Memory B cell (primary cell): Measurements from ENCODE around the gene CMTM2.

ENCODE experiments used
- ATAC-seq: fragments of 150-1000 bp; cut with Tn5 transposase; 2 replicates; pipeline ENCODE4 v1.10.0; 2021; ENCODE audit warnings: low read depth, mild to moderate bottlenecking, moderate library complexity
- DNase-seq, 2 donors: peaks; one replicate each; pipeline ENCODE4 v3.0.0; 2022; ENCODE audit warnings: low spot score in 2 of 2
- H3K27ac Mint-ChIP-seq: one replicate; pipeline ENCODE4 v1.8.0; 2022; ENCODE audit warnings: mild to moderate bottlenecking, moderate library complexity, mixed read lengths
- H3K27me3 Mint-ChIP-seq: one replicate; pipeline ENCODE4 v1.8.0; 2022; ENCODE audit warnings: mixed read lengths
- H3K36me3 Mint-ChIP-seq: one replicate; pipeline ENCODE4 v1.8.0; 2022; ENCODE audit warnings: mild to moderate bottlenecking, mixed read lengths
- H3K4me1 Mint-ChIP-seq: one replicate; pipeline ENCODE4 v1.8.0; 2022; ENCODE audit warnings: mixed read lengths
- H3K4me3 Mint-ChIP-seq: one replicate; pipeline ENCODE4 v1.8.0; 2022; ENCODE audit warnings: mild to moderate bottlenecking, moderate library complexity, mixed read lengths
- H3K9me3 Mint-ChIP-seq: one replicate; pipeline ENCODE4 v1.8.0; 2022; ENCODE audit warnings: mixed read lengths

Gene CMTM2, protein sequence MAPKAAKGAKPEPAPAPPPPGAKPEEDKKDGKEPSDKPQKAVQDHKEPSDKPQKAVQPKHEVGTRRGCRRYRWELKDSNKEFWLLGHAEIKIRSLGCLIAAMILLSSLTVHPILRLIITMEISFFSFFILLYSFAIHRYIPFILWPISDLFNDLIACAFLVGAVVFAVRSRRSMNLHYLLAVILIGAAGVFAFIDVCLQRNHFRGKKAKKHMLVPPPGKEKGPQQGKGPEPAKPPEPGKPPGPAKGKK

DNA sequence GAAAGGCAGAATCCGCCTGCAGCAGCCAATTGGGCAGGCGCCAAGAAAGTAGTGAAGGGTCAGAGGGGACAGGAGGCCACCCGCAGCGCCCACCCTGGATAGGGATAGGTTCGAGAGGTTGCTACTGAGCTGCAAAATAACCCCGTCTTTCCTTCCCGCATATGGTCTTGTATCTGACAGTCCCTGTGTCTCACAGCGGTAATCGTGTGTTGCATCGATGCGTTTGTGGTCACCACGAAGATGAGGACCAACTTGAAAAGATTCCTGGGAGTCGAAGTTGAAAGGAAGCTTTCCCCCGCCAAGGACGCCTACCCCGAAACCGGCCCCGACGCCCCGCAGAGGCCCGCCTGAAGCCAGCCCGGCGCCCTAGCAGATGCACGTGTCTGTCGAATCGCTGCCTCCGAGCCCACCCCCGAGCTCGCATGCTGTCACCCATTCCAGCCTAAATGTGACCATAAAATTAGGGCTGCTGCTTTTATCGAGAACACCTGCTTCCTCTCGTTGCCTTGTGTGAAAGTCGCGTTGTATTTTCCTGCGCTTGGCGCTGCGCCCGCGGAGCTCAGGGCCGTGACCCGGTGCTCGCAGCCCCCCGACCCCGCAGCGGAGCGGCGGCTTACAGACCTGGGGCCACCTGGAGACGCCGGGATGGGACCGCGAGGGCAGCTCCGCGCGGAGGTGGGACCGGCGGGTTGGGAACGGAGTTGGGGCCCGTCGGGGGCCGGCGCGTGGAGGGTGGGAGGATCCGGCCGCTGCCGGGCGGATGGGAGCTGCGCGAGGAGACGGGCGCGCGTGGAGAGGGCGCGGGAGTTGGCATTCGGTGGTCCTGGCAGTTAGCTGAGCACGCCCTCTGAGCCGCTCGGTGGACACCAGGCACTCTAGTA lies at the start of gene CMTM2:
Gene CMTM2, plus strand, starts transcription at position 813 of the 881 bp plus-strand sequence. CDS start 145 bp downstream, outside the sequence.
- H3K27ac Mint-ChIP-seq, result no peak within 1 kb of the TSS
- ATAC-seq, result peak; percentile 22
- DNase-seq, result peak in 1 of 2 donors; percentile 20
- H3K27me3 Mint-ChIP-seq, result peaks cover 25% of the 10 kb centered on the region
- peaks cover 4% of the 10 kb centered on the region for H3K9me3 Mint-ChIP-seq
- H3K4me3 Mint-ChIP-seq, result peak within 1 kb of the TSS; percentile 65
- peaks cover 1% of the 10 kb centered on the region for H3K36me3 Mint-ChIP-seq
- peaks cover 8% of the 10 kb centered on the region for H3K4me1 Mint-ChIP-seq

DNA sequence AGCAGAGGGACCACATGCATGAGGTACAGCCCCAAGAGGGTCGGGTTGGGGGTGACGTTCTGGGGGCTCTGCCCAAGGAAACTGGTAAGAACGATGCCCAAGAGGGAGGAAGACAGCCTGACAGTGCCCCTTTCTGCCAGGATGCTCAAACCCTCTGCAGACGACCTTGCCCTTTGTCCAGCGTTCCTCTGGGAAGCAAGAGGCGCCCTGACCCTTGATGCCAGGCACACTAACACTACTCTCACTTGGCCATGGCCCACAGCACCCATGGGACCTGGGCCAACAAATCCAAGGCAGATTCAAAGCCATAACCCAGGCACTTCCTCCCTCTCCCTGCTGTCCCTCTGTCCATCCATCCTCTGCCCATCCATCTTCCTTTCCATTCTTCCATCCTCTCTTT lies 49.8 kb upstream of the CMTM2 start:
- Mint-ChIP-seq H3K4me1 (peaks cover 24% of the 10 kb centered on the region), H3K27me3 (no peaks in the 10 kb centered on the region), H3K36me3 (peaks cover 2% of the 10 kb centered on the region), H3K4me3 (no peak overlapping the region), H3K9me3 (no peaks in the 10 kb centered on the region), H3K27ac (no peak overlapping the region)
- DNase-seq, result no peak
- ATAC-seq, result no peak

DNA sequence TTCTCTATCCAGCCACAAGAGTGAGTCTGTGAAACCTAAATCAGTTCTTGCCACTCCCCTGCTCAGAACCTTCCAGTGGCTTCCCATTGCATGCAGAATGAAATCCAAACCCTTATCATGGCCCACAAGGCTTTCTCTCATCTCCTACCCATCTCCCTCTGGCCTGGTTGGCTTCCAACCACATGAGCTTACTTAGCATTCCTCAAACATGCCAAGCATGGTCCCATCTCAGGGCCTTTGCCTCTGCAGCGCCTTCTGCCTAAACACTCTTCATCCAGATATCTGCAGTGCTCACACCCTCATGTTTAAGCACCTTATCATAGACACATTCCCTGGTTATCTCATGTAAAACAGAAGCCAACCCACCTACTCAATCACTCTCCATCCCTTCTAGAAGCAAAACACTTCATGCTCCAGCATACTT lies 44.9 kb upstream of the CMTM2 start:
- Mint-ChIP-seq H3K4me1 (peaks cover 21% of the 10 kb centered on the region), H3K36me3 (peaks cover 2% of the 10 kb centered on the region), H3K4me3 (no peak overlapping the region), H3K27me3 (no peaks in the 10 kb centered on the region), H3K9me3 (no peaks in the 10 kb centered on the region), H3K27ac (no peak overlapping the region)
- ATAC-seq (no peak), DNase-seq (no peak)

DNA sequence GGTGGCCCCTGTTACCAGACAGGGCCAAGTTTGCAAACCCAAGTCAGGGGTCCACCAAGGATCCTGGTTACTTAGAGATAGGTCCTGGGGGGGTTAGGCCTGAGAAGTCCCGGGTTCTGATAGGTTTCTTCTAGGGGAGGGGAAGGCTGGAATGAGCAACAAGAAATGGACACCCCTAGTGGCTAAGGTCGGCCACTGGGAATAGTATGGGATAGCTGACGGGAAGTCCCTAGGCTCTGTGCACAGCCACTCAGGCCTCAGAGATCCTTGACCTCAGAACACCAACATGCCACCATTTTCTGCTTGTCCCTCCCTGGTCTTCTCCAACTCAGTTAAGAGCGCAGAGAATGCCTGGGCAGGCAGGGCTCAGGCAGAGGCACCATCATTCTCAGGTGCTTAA lies 42.7 kb upstream of the CMTM2 start:
- ATAC-seq (no peak), DNase-seq (no peak)
- H3K9me3 Mint-ChIP-seq, result no peaks in the 10 kb centered on the region
- H3K4me1 Mint-ChIP-seq, result peaks cover 29% of the 10 kb centered on the region
- H3K4me3 Mint-ChIP-seq, result no peak overlapping the region
- H3K27me3 Mint-ChIP-seq, result no peaks in the 10 kb centered on the region
- H3K36me3 Mint-ChIP-seq, result no peaks in the 10 kb centered on the region
- no peak overlapping the region for H3K27ac Mint-ChIP-seq

DNA sequence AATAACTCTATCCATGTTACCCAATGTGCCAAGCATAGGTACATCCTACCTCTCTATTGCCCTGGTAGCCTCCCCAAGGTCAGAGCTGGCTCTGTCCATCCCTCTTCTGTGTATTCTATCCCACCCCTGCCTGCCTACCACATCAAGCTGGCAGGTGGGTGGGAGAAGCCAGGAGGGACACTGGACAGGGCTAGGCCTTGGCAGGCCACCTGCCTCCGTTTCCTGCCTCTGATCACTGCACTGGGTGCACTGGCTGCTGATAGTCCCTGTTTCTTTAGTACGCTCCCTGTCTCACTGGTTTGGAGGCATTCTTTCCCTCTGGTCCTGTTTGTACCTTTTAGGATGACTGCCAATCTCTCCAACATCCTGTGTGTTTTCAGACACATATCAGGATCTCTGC lies 42.0 kb upstream of the CMTM2 start:
- Mint-ChIP-seq H3K27ac (peak overlapping the region; percentile 10), H3K9me3 (no peaks in the 10 kb centered on the region), H3K4me1 (peaks cover 29% of the 10 kb centered on the region), H3K36me3 (no peaks in the 10 kb centered on the region), H3K4me3 (no peak overlapping the region), H3K27me3 (no peaks in the 10 kb centered on the region)
- ATAC-seq (no peak), DNase-seq (no peak)

DNA sequence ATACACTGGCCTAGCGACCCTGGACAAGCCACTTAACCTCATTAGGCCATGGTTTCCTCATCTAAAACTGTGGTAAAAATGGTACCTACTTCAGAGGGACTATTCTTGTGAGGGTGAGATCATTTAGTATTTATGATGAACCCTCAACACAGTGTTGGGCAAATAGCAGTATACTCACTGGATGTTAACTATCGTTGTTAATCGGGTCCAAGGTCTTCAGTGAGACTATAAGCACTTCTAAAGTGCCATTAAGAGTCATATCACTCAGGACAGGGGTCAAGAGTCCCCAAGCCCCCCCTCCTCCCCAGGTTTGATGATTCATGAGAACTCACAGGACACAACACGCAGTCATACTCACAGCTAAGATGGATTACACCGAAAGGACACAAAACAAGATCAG lies 40.4 kb upstream of the CMTM2 start:
- peak overlapping the region; percentile 11 for H3K4me3 Mint-ChIP-seq
- no peak overlapping the region for H3K27ac Mint-ChIP-seq
- H3K4me1 Mint-ChIP-seq, result peaks cover 30% of the 10 kb centered on the region
- DNase-seq (no peak), ATAC-seq (no peak)
- no peaks in the 10 kb centered on the region for H3K9me3 Mint-ChIP-seq
- no peaks in the 10 kb centered on the region for H3K27me3 Mint-ChIP-seq
- H3K36me3 Mint-ChIP-seq, result no peaks in the 10 kb centered on the region

DNA sequence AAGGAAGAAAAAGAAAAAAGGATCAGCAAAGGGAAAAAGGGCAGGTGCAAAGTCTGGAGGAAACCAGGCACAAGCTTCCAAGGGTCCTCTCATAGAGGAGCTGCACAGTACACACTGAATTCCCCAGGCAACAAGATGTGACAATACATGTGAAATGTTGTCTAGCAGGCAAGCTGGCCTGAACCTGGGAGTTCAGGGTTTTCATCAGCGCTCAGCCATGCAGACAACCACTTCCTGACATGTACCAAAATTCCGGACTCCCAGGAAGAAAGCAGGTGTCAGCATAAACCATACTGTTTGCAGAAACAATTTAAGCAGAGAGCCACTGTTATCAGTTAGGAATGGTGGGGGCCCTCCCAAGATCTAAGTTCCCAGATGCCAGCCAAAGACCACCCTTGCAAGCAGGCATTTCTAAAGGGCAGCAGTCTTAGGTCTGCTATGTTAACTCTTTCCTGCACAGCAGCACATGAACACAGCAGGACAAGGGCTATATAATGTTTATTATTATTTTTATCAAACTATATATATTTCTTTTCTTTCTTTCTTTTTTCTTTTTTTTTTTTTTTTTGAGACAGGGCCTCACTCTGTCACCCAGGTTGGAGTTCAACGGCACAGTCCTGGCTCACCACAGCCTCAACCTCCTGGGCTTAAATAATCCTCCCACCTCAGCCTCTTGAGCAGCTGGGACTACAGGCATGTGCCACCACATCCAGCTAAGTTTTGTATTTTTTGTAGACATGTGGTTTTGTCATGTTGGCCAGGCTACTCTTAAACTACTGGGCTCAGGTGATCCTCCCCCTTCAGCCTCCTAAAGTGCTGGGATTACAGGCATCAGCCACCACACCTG lies 39.4 kb upstream of the CMTM2 start:
- Mint-ChIP-seq H3K27me3 (no peaks in the 10 kb centered on the region), H3K36me3 (no peaks in the 10 kb centered on the region), H3K4me1 (peaks cover 37% of the 10 kb centered on the region), H3K4me3 (peak overlapping the region; percentile 50), H3K9me3 (no peaks in the 10 kb centered on the region), H3K27ac (no peak overlapping the region)
- DNase-seq, result no peak
- peak; percentile 92 for ATAC-seq

DNA sequence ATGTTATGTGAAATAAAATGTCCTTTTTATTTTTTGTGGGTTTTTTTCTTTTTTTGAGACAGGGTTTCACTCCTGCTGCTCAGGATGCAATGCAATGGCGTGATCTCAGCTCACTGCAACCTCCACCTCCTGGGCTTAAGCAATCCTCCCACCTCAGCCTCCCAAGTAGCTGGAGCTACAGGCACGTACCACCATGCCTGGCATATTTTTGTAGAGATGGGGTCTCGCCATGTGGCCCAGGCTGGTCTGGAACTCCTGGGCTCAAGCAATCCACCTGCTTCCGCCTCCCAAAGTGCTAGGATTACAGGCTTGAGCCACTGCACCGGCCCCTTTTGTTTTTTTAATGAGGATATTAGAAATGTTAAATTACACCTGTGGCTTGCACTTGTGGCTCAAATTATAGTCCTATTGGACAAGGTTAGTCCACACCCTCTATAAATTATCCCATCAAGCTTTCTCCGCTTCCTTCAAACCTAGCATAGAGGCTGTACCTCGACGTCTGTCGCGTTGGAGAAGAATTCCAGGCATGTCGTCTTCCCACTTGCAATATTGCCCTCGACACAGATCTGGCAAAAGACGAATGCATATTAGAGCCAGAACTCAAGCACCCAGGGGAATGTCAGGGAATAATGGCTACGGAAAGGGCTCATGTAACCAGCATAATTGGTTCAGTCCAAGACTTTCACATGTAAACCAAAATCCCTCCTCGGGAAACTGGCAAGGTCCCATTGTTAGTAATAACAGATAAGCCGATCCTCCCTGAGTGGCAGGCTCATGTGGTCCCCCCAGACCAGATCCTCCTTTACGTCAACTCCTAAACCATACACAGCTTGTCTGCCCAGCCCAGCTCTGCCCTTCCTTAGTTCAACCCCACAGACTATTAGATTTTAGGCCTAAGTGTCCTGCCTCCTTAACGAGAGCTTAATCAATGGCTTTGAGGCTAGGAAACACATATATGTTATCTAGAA lies 37.6 kb upstream of the CMTM2 start:
- ATAC-seq (no peak), DNase-seq (no peak)
- H3K36me3 Mint-ChIP-seq, result no peaks in the 10 kb centered on the region
- H3K27me3 Mint-ChIP-seq, result no peaks in the 10 kb centered on the region
- H3K27ac Mint-ChIP-seq, result no peak overlapping the region
- peaks cover 43% of the 10 kb centered on the region for H3K4me1 Mint-ChIP-seq
- no peaks in the 10 kb centered on the region for H3K9me3 Mint-ChIP-seq
- H3K4me3 Mint-ChIP-seq, result no peak overlapping the region

DNA sequence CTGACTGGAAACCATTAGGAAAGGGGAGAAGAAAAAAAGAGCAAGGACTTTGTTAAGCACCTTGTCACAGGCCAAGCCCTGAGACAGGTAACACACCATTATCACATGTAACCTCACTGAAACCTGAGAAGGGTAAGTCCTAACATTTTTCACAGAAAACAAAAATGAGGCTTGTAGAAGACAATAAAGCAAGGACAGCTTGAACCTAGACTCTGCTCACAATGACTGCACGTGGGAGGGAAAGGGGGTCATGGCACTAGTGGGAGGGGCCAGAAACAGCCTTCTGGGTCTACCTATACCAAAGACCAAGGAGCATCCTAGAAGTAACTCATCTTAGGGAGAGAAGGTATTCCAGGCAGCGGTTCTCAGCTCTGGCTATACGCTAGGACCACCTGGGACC lies 36.9 kb upstream of the CMTM2 start:
- Mint-ChIP-seq H3K4me1 (peaks cover 45% of the 10 kb centered on the region), H3K4me3 (no peak overlapping the region), H3K9me3 (no peaks in the 10 kb centered on the region), H3K36me3 (no peaks in the 10 kb centered on the region), H3K27ac (no peak overlapping the region), H3K27me3 (no peaks in the 10 kb centered on the region)
- ATAC-seq (no peak), DNase-seq (no peak)

DNA sequence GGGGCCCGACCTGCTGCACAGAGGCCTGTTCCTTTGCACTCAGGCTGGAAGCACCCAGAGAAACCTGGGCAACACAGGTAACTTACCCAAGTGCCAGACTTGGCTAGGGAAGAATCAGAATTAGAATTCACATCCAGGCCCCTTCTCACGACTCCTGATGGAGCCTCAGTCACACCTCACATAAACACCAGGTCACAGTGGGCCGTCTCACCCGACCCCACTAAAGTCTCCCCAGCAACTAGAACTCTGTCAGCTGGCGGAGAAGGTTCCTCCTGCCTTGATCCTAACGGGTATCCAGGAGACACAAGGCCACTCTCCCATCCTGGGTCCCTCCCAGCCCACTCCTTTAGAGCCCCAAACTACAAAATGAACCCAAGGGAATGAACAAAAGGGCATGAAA lies 35.7 kb upstream of the CMTM2 start:
- DNase-seq (no peak), ATAC-seq (no peak)
- H3K27ac Mint-ChIP-seq, result peak overlapping the region; percentile 59
- H3K4me1 Mint-ChIP-seq, result peaks cover 50% of the 10 kb centered on the region
- H3K4me3 Mint-ChIP-seq, result no peak overlapping the region
- no peaks in the 10 kb centered on the region for H3K9me3 Mint-ChIP-seq
- no peaks in the 10 kb centered on the region for H3K27me3 Mint-ChIP-seq
- H3K36me3 Mint-ChIP-seq, result no peaks in the 10 kb centered on the region

DNA sequence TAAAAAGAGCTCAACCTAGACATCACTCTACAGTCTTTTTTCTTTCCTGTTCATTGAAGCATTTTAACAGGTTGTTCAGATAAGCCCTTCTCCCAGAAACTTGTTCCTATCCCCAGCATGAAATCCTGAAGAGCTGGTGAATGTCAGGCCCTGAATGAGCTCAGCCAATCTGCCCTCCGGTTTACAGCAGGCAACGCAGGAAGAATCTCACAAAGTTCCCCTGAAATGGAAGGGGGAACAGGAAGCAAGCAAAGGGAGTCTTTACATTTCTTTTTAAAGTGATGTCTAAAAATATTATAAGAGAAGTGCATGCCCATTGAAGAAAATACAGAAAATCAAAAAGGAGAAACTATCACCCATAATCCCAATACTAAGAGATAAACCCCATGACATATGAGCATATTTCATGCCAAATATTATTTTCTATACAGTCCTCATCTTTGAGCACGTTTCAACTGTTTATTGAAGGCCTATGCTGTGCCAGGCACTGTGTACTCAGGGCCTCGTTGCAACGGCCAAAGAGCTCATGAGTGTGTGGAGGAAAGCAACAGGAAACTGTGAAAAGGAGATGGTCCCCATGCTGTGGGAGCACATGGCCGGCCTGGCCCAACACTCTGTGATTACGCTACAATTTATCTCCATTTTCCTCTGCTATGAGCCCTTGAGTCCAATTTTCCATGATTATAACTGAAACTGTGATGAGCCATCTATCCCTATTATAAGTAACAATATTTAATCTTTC lies 35.1 kb upstream of the CMTM2 start:
- no peaks in the 10 kb centered on the region for H3K27me3 Mint-ChIP-seq
- peak overlapping the region; percentile 59 for H3K27ac Mint-ChIP-seq
- no peak overlapping the region for H3K4me3 Mint-ChIP-seq
- H3K36me3 Mint-ChIP-seq, result no peaks in the 10 kb centered on the region
- H3K9me3 Mint-ChIP-seq, result no peaks in the 10 kb centered on the region
- ATAC-seq, result no peak
- H3K4me1 Mint-ChIP-seq, result peaks cover 54% of the 10 kb centered on the region
- no peak for DNase-seq

DNA sequence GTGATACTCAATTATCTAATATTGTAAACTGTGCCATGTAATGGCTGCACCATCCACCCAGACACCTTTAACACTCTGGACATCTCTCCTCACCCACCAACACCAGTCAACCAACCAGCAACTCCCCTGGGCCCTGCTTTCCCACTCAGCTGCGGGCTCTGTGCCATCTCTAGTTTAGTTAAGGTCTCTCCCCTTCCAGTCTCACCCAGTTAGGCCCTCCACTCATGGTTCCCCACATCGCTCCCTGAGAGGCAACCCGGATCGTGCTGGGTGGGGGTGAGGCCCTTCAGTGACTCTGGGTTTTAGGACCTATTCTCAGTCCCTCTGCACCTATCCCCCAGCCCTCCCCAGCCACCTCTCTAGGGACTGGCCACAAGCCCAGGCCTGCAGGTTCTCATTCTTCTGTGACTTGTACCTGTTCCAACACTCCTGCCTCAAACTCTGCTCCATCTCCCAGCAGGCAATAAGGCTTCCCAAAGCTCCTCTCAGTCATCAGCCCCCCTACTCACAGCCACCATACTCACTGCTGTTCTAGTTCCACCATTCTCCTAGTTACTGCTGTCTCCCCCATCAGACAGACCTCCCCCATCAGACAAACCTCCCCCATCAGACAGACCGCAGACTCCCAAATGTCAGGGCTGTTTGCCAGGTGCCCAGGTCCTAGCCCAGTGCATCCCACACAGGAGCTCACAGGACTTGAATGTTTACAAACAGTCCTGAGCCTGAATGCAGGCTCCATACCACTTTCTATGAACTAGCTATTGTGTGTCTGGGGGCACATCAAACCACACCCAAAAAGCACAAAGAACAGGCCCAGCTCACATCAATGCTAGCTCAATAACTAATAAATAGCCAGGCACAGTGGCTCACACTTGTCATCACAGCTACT lies 31.9 kb upstream of the CMTM2 start:
- Mint-ChIP-seq H3K27ac (no peak overlapping the region), H3K9me3 (no peaks in the 10 kb centered on the region), H3K36me3 (no peaks in the 10 kb centered on the region), H3K4me3 (peak overlapping the region; percentile 22), H3K27me3 (no peaks in the 10 kb centered on the region), H3K4me1 (peaks cover 55% of the 10 kb centered on the region)
- ATAC-seq (no peak), DNase-seq (no peak)
